Measurements from ENCODE around the gene SEMA3E.
"Not testable (repeated sequence)": the region's sequence is repeated elsewhere in the genome, so short reads cannot be mapped to it uniquely, and the experiment has no call there.

SEMA3E gene

DNA sequence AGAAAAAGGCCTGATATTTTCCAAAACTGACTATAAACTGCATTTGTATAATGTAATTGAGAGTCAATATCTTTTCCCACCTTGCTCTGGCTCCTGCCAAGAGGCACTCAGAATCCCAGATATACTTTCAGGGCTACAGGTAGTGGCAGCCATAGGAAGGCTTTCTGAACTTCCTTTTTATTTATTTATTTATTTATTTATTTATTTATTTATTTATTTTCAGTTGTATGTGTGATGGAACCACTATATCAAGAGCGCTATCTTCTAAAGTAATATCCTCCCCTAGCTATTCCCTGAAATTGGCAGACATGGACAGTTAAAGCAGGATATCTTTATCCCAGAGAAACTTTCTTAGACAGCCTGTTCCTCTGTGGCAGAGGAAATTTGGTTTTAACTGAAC, 86.7 kb downstream of the SEMA3E start:
- DNase-seq (ENCODE audit: low read depth in 2 of 2, low spot score in 1 of 2), result no peak

DNA sequence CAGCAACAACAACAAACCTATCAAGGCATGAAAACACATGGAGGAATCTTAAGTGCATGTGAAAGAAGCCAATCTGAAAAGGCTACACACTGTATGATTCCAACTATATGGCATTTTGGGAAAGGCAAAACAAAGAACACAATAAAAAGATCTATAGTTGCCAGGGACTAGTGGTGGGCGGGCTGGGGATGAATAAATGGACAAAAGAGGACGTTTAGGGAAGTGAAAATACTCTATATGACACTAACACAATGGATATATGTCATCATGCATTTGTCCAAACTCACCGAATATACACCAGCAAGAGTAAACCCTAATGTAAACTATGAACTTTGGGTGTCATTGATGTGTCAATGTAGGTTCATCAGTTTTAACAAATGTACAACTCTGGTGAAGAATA, 89.1 kb downstream of the SEMA3E start:
- no peak for DNase-seq (ENCODE audit: low read depth in 2 of 2, low spot score in 1 of 2)

DNA sequence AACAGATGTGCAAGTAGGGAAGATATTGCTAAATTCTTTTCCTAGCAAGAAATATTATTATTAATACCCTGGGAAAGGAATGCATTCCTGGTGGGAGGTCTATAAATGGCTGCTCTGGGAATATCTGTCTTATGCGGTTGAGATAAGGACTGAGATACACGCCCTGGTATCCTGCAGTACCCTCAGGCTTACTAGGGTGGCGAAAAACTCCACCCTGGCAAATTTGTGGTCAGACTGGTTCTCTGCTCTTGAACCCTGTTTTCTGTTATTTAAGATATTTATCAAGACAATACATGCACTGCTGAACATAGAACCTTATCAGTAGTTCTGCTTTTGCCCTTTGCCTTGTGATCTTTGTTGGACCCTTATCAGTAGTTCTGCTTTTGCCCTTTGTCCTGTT, 96.4 kb downstream of the SEMA3E start:
- DNase-seq (ENCODE audit: low read depth in 2 of 2, low spot score in 1 of 2), result not testable (repeated sequence)

DNA sequence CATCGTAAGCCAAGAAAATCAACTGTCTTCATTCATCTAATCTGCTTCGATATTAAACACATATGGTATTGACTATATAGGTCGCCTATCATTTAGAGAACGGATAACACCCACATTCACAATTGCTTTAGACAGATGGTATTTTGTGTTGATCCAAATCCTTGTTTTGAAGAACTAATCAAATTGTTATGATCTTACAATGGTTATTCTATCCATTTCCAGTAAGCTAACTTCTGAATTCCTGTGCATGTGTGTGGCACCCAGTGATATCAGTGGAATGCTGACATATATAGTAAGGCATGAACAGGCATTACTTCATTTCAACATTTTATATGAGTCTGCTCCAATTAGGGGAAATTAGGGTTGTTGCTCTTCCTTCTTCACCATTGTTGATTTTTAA, 98.8 kb downstream of the SEMA3E start:
- DNase-seq (ENCODE audit: low read depth in 2 of 2, low spot score in 1 of 2), result no peak

DNA sequence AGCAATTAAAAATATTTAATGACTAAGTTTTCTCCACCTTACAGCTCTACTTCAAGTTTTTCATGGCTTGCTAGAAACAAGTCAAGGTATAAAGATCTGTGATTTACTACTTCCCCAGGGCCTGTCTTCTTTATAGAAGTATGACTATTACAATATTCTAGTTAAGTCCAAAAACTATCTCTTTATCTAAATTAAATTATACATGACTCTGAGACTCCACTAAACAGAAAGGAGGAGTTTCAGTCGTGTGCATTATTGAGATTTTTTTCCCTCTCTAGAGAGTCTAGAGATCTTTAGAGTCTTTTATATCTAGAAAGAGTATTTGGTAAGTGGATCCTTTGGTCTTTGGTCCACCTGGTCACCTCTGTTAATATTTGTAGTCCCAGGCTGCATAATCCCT, 100.7 kb downstream of the SEMA3E start:
- no peak for DNase-seq (ENCODE audit: low read depth in 2 of 2, low spot score in 1 of 2)

DNA sequence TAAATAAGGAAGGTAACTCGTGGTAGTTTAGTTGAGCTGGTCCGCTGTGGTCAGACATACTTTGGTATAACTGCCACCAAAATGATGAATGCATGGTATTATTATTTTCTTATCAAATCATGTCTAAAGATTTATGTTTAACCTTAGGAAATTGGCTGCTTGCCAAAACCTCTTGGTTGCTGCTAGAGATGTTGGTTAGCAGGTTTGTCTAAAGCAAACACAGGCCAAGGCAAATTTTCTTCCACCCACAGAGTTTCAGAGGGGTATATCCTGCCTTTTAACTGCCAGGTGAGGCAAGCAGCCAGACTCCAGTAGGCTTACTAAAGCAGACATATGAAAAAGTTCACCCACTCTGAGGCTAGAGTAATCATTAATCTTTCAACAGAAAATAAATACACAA, 101.4 kb downstream of the SEMA3E start:
- DNase-seq (ENCODE audit: low read depth in 2 of 2, low spot score in 1 of 2), result no peak

DNA sequence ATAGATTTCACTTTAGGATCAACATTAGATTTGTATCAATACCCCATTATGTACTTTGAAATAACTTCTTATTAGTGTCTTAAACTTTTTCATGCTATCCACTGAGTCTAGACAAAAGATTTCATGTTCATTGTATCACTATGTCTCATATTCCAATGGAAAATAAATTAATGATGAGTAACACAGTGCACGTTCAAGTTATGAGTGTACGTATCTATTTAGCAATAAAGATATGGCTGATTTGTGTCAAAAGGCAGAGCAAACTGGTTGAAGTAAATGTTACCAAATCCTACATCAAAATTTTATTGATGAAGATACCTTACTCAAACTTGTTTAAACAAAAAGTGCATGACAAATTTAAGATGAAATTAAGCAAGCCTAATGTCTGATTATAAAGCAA, 102.4 kb downstream of the SEMA3E start:
- no peak for DNase-seq (ENCODE audit: low read depth in 2 of 2, low spot score in 1 of 2)

DNA sequence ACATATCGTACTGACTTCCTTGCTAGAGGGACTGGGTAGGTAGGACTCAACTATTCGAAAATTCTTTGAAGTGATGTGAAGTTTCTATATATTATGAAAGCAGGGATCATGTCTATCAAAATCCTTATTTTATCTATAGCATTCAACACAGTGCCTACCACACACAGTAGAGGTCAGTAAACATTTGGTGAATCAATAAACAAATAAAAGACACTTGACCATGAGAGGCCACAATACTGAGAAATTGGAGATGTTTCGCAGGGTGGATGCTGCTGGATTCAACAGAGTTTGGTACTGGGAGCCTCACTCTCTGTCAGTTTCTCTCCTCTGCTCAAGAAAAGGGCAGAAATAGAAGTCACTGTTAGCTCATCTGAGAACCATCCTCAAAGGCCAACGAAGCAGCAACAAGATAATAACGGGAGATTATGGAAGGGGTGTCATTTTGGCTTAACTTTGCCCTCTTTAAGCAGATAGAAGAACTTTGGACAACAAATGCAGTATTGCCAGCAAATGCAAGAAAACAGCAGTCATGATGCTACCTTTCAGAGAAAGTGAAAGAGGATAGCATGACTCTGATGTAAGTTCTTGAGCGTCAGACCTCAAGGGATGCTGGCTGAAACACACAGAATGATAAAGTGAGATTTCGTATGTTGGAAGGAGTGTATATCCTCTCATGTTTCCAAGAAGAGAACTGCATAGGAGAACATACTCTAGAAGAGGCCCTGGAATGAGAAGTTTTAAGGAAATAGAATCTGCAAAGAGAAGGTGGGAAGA, 107.6 kb downstream of the SEMA3E start:
- no peak for DNase-seq (ENCODE audit: low read depth in 2 of 2, low spot score in 1 of 2)

DNA sequence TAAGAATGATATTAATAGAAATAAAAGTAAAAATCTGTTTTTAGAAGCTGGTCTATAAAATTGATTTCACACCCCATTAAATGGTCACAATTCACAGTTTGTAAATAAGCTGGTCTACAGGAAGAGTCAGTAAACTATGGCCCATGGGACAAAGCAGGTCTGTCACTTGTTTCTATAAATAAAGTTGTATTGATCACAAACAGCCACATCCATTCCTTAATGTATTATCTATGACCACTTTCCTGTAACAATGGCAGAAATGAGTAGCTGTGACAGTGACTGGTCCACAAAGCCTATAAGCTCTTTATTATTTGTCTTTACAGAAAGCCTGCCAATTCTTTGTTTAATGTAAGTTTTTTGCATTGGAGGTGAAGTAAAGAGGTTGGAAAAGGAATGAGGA, 114.5 kb downstream of the SEMA3E start:
- DNase-seq (ENCODE audit: low read depth in 2 of 2, low spot score in 1 of 2), result no peak

DNA sequence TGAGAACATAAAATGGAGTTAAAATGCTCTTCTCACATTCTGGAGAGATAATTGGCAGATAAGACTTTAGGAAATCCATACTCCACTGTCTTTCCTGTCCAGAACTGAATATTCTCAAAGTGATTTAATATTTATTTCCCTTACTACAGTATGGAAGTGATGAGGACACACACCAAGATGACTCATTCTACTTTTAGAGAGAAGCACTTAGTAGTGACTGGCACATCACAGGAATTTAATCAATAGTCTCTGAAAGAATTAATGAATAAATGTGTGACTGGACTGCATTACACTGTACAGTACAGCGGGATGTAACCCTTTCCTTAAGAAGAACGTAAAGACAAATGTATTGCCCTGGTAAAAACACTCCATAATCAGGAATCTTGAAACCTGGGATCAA, 116.7 kb downstream of the SEMA3E start:
- DNase-seq (ENCODE audit: low read depth in 2 of 2, low spot score in 1 of 2), result no peak

DNA sequence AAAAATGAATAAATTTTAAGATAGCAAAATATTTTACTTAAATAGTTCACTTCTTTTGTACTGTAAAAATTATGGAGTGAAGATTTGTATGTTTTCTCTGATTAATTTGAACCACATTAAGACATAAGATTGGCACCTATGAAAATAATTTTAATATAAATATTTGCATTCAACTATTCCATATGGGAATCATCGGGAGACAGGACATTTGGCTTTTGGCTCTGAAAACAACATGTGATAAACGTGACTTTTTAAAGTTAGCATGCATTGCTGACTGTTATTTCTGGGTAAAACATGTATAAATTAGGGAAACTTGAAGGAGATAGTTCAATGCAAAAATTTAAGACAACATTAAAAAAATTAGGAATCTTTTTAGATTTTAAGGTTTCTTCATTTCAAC, 117.2 kb downstream of the SEMA3E start:
- DNase-seq (ENCODE audit: low read depth in 2 of 2, low spot score in 1 of 2), result no peak

DNA sequence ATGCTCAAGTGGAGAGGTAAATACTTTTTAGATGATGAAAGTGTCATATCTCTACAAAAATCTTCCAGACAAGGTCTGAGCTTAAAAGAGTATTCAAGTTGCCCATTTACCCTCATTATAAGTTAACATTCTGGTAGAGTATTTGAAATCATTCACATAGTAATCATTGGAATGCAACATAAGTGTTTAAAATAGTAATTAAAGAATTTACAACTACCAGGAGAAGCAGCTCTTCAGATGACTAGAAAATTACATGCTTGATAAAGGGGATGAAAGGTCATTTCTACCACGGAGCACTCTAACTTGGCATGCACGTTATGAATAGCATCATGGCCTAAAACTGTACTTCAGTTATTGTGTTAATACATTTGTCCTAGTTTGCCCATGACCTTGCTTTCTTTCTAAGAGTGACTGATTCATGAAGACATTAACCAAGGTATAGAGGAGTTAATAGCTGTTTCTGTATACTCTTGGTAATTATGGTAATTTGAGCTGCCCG, 120.0 kb downstream of the SEMA3E start:
- no peak for DNase-seq (ENCODE audit: low read depth in 2 of 2, low spot score in 1 of 2)

DNA sequence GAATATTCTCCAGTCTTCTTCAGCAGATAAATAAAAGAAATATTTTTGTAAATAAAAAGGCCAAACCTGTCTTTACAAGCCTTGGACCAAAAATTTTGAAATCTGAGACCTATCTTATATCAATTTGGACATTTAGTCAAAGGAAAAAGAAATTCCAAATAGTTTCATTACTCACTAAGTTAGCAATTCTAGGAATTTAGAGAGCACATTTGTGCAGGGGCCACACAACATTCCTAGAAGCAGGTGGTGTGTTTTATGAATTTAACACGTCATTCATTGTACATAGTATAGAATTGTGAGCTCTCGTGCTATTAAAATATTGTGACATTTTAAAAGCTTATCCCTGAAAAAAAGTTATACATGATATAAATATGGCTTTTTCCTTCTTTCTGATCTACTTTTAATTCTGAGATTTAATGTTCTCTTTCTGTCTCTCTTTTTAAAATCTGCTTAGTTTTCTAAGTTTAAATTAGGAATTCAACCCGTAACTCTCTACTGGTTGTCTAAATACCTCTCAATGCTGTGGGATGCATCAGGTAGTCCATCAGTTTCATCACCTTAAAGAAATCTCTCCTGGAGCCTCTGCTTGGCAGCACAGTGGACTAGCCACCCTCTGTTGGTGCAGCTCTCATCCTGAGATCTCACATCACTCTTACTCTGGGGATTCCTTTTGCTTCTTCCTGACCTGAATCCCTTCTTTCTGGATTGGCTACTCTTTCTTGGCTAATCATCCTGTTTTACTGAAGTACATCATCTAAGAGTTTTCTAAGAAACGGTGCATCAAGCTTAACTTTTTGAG, 124.5 kb downstream of the SEMA3E start:
- DNase-seq (ENCODE audit: low read depth in 2 of 2, low spot score in 1 of 2), result no peak

DNA sequence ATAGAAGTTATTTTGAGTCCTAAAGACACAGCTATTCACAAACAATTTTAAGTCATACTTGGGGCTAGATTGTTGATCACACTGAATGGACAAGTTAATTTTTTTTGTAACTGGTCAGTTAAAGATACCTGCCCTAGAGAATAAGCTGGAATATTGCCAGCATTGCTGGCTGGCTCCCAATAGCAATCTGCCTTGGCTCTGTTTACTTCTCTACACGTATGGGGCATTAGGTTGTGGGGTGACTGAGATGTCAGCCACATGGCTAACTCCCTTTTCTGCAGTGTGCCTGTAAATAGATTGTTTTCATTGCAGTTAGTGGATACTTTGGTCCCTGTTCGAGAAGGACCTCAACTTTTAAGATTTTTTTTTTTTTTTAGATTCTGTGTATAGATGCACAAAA, 128.2 kb downstream of the SEMA3E start:
- DNase-seq (ENCODE audit: low read depth in 2 of 2, low spot score in 1 of 2), result no peak

DNA sequence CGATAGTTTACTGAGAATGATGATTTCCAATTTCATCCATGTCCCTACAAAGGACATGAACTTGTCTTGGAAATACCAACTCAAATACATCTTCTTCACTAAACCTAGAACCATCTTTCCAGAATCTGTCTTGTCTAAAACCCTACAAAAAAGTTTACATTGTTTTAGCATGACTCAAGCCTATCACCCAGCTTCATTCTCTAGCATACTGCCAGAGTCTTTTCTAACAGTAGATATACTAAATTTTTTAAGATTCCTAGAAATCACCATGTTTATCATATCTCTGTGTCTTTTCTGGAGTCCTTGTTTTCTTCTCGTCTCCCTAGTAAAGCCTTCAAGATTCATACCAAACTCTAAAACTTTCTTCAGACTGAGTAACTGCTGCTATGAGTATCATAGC, 129.7 kb downstream of the SEMA3E start:
- no peak for DNase-seq (ENCODE audit: low read depth in 2 of 2, low spot score in 1 of 2)

DNA sequence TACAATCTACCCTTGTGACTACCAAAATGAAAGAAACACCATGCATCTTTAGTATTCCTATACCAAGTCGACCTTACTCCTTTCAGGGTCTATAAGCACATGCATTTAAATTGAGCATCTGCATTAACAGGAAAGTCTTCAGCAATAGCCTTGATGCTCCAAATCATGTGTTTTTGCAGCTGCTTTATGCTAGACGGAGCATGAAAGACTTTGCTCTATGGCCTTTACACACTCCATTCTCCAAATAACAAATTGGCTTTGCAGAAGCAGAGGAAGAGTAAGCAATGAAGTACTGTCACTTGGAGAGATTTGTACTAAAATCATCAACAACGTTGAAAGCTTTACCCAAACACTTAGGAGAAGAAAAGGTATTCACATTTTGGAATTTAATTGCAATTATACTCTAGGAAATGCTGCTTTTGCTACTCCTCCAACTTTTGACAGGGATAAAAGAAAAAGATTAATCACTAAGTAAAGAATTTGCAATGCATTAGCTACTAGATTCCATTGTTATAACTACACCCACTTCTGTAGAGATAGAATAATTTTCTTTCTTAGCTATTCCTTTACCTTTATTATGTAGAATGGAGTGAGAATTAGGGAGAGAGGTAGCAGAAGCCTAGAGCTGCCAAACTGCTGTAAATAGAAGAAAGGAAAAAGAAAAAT, 131.8 kb downstream of the SEMA3E start:
- no peak for DNase-seq (ENCODE audit: low read depth in 2 of 2, low spot score in 1 of 2)

DNA sequence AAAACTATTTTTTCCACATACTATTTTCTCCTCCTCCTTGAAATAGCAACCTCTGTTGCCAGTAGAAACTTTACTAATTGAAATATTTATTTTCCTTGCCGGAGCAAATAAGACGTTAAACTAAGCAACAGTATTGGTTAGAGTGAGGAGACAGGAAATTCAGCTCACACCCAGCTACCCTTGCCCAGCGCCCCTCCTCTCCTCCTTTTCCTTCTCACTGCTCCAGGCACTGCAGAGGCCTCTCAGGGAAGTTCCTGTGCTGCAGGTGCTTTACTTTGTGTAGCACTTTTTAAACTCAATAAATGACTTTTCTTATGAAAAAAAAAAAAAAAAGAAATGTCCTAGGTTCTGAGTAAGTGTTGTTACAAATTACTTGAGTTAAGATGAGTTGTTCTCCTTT, 134.0 kb downstream of the SEMA3E start:
- no peak for DNase-seq (ENCODE audit: low read depth in 2 of 2, low spot score in 1 of 2)

DNA sequence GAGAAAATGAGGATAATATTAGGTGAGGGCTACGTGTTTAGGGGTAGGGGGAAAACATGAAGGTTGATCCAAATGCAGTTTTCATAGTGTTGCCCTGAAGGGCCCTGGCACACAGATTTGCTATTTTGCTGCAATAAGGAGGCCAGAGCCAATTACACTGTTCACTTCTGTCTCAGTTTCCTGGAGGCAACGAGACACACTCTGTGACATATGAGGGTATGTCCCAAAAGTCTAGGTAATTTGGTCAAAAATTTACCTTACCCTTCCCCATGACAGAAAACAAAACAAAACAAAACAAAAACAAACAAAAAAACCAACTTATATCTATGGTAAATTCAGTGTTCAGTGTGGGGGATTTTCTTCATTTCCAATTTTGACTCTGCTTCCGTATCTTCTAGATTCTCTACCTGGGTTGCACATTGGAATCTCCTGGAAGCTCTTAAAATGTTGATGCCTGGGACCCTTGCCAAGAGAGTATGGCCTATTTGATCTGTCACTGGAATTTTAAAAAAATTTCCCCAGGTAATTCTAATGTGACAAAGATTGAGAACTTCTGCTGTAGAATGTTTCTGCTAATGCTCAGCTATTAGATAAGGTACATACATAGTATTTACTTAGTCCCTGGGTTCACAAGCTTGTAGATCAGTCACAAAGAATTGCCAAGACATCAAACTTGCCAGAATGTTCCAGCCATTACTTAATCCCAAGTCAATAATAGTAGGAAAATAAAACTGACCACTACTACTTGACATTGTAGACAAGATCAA, 139.5 kb downstream of the SEMA3E start:
- DNase-seq (ENCODE audit: low read depth in 2 of 2, low spot score in 1 of 2), result no peak

DNA sequence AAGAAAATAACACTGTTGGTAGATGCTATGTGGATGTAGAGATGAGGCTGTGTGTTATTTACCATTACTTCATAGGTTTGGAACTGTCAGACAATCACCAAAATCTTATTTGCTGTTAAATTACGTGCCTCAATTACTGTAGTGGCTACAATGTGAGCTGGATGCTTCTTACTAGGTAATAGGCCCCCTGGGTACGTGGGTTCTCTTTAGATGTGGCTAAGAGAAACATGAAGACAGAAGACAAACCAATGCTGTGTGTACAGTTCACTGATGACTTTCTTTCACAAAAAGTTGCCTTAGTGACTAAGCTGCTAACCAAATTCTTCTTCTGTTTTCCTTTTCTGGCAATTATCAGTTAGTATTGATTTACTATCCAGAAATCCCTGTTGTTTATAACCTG, 144.6 kb downstream of the SEMA3E start:
- DNase-seq (ENCODE audit: low read depth in 2 of 2, low spot score in 1 of 2), result no peak

DNA sequence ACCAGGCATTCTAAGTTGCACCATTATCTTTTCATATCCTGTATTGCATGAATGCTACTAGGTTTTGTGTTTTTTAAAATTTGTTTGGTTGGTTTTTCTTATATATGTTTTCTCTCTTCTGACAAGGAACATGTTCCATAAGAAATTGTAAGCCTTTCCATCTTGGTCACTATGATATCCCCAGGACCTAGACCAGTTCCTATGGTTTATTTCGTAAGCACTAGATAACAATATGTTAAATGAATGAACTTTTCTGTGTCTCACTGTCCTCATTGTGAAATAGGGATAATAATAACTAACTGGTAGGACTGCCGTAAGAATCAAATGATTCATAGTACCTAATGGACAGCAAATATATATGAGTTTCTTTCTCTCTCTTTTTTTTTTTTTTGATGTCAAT, 146.3 kb downstream of the SEMA3E start:
- DNase-seq (ENCODE audit: low read depth in 2 of 2, low spot score in 1 of 2), result no peak

DNA sequence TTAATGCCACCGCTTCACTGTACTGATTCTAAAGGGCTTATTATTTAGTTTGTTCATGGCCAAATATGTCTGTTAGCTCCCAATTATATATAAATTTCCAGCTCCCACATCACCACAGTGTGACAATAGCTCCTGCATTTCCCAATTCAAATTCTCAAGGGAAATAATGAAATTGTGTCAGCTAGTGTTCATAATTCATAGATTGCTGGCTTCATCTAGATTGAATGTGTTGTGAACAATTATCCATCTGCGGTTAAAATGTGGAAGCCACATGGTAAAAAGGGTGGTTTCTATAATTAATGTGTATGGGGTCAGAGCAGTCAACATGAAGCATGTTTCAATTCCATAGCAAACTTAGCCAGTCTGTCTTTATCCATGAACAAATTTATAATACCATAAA, 154.3 kb downstream of the SEMA3E start:
- no peak for DNase-seq (ENCODE audit: low read depth in 2 of 2, low spot score in 1 of 2)

Measured in stimulated activated CD8-positive, alpha-beta memory T cell treated with anti-CD3 and anti-CD28 coated beads, Interleukin-4, amount 100 ng/mL, for 4 hours (primary cell).